Thyroid gland (tissue), 4 donors: Measurements from ENCODE around the gene NAT8L. TPM values are rescaled to one million over a fixed set of nuclear protein-coding genes. Genes with fewer than 3 reads are reported as not detected.

ENCODE experiments used
- DNase-seq, 2 donors: peaks; one replicate each; pipeline ENCODE4 v3.0.0-alpha.2; 2019
- H3K27ac ChIP-seq, 3 donors: fragments of 200-600 bp; sonication (generic); 1 replicate in 2 of 3; 2 replicates in 1 of 3; pipeline ENCODE4 v1.5.1; 2016 to 2019; ENCODE audit warnings: mild to moderate bottlenecking in 1 of 3, moderate library complexity in 1 of 3
- H3K27me3 ChIP-seq: fragments of 200-600 bp; sonication (generic); one replicate; pipeline ENCODE4 v1.5.1; 2019
- H3K36me3 ChIP-seq, 2 donors: fragments of 200-600 bp; sonication (generic); one replicate each; pipeline ENCODE4 v1.5.1; 2016 to 2019
- H3K4me1 ChIP-seq, 2 donors: fragments of 200-600 bp; sonication (generic); one replicate each; pipeline ENCODE4 v1.5.1; 2017 to 2019
- H3K4me3 ChIP-seq, 3 donors: fragments of 200-600 bp; sonication (generic); replicated peaks in 1 of 3; 1 replicate in 2 of 3; 2 replicates in 1 of 3; pipeline ENCODE4 v1.5.1; 2016; ENCODE audit warnings: mild to moderate bottlenecking in 1 of 3
- H3K9me3 ChIP-seq: fragments of 200-600 bp; sonication (generic); one replicate; pipeline ENCODE4 v1.5.1; 2017
- POLR2A ChIP-seq, 2 donors: fragments of 450-650 bp; IDR thresholded peaks; one replicate each; pipeline ENCODE4 v1.6.1; 2017; ENCODE audit warnings: antibody characterized with exemption in 2 of 2, mild to moderate bottlenecking in 2 of 2, moderate library complexity in 1 of 2
- WGBS, 2 donors: methylation state at CpG; one replicate each; pipeline ENCODE4 v1.1.5; 2017; 5-methylcytosine and 5-hydroxymethylcytosine counted together
- intact Hi-C: fragments of 100-400 bp; cut with DNase I; formaldehyde crosslinking; loops from one replicate; pipeline ENCODE4 v1.15.1; 2023
- total RNA-seq, 4 donors: library from RNA; depleted of rRNA; stranded (reverse); fragments of >200 nt; gene quantifications; one replicate each; pipeline ENCODE4 v1.2.3, GENCODE V29; 2016
- TF ChIP-seq, protein P1 (sequence below), 6 experiments: fragments of 200-600 bp in 3 of 6; fragments of 450-650 bp in 3 of 6; sonication (generic) in 3 of 6; IDR thresholded peaks; one replicate each; pipeline ENCODE4 v1.5.1; 2016 to 2019; ENCODE audit warnings: antibody characterized with exemption in 6 of 6, mild to moderate bottlenecking in 2 of 6, inconsistent platforms in 1 of 6, moderate library complexity in 1 of 6

Gene NAT8L
- total RNA-seq, 4 donors from 2014 or later = 1.3 to 1.8 (median 1.5) TPM

DNA sequence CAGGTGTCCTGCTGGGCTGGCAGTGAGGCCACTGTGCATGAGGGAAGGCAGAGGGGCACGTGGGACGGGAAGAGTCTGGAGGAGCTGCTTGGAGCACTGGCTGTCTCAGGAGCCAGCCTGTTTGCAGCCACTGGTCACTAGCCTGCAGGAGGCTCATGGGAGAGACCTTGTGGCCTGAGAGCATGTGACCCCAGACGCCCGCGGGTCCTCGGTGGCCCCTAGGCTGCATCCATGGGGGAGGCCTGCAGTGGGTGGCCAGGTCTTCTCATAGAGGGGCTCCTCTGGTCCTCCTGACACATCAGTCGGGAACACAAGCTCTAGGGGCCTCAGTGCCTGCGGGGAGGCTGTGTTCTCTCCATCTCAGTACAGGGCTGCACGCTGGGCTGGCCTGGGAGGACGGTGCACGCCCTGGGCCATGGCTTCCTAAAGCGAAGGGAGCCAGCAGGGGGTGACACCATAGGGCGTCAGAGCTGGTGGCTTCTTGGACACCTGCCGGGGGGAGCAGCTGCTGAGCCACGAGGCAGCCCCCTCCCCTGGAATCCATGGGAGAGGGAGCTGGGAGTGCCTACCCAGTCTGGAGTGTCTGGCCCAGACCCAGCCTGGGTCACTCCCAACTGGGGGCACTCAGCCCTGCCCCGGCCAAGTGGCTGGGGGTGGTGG, 12.3 kb downstream of the NAT8L start:
- Histone ChIP-seq H3K36me3 (no peaks in the 10 kb centered on the region), H3K9me3 (no peaks in the 10 kb centered on the region), H3K27me3 (no peaks in the 10 kb centered on the region), H3K27ac (peak overlapping the region; percentile 10 to 62 (median 45)), H3K4me1 (peaks cover 13 to 17% of the 10 kb centered on the region in 2 donors), H3K4me3 (no peak overlapping the region)
- 80% methylated on average over 6 of the region's 16 CpGs; no CpG with 5 or more reads in 1 of the 2 donors for WGBS, 2 donors
- DNase-seq = peak; percentile 71 to 78
- no peak for TF ChIP-seq POLR2A (IDR thresholded peaks at IDR 0.05)
- TF ChIP-seq, protein P1, sequence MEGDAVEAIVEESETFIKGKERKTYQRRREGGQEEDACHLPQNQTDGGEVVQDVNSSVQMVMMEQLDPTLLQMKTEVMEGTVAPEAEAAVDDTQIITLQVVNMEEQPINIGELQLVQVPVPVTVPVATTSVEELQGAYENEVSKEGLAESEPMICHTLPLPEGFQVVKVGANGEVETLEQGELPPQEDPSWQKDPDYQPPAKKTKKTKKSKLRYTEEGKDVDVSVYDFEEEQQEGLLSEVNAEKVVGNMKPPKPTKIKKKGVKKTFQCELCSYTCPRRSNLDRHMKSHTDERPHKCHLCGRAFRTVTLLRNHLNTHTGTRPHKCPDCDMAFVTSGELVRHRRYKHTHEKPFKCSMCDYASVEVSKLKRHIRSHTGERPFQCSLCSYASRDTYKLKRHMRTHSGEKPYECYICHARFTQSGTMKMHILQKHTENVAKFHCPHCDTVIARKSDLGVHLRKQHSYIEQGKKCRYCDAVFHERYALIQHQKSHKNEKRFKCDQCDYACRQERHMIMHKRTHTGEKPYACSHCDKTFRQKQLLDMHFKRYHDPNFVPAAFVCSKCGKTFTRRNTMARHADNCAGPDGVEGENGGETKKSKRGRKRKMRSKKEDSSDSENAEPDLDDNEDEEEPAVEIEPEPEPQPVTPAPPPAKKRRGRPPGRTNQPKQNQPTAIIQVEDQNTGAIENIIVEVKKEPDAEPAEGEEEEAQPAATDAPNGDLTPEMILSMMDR (IDR thresholded peaks at IDR 0.05) = no peak
- intact Hi-C loops = no loop called here

DNA sequence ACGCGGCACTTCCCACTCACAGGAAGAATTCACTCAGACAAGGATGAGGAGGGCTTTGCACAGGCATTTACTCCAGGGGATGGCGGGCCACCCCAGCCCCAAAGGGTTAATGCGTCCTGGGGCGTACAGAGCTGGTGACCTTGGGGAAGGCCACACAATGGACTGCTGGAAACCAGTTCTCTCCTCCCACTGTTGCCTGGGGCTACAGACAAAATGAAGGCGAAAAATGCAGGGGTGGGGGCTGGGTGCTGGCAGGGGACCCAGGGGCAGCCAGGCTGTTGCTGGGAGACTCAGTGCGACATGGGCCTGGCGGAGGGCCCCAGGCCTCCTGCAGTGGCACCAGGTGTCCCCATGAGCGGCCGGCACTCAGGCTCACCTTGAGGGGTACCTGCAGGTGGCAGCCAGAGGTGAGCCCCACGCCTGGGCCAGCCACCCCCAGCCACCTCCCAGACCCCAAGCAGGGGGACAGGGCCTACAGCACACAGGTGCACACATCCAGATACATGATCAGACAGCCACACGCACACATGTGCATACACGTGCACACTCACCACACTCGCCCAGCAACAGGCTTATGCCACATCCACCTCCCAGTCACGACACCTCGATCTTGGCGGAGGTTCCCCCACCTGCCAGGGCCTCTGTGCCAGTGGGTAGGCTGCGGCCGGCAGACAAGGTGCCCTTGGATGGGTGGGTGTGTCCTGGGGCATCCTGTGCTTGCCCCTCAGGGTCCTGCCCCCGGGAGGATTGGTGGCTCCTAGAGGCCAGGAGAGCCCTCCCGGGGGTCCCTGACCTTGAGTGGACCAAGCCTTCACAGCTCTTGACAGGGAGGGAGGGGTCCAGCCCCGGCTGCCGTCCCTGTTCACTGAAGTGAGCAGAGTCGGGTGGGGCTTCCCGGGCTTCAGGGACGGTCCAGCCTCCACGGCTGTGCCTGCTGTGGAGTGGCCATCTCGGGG, 13.1 kb downstream of the NAT8L start:
- Histone ChIP-seq H3K27ac (peak overlapping the region; percentile 10 to 62 (median 45)), H3K4me3 (no peak overlapping the region), H3K27me3 (no peaks in the 10 kb centered on the region), H3K4me1 (peaks cover 13 to 17% of the 10 kb centered on the region in 2 donors), H3K36me3 (no peaks in the 10 kb centered on the region), H3K9me3 (no peaks in the 10 kb centered on the region)
- peak; percentile 72 to 75 for DNase-seq
- intact Hi-C loops = no loop called here
- 34 to 51% methylated on average over 11 to 19 of the region's 28 CpGs for WGBS, 2 donors
- TF ChIP-seq, protein P1 (IDR thresholded peaks at IDR 0.05) = no peak
- TF ChIP-seq POLR2A (IDR thresholded peaks at IDR 0.05) = no peak

- no peaks in the 10 kb centered on the region for H3K36me3 ChIP-seq
- peaks cover 13 to 17% of the 10 kb centered on the region in 2 donors for H3K4me1 ChIP-seq
- 78 to 80% methylated on average over 12 to 18 of the region's 20 CpGs for WGBS, 2 donors
- no peak overlapping the region for H3K27ac ChIP-seq
- H3K4me3 ChIP-seq = no peak overlapping the region
- DNase-seq = no peak
- intact Hi-C loops = no loop called here
- no peak for TF ChIP-seq POLR2A (IDR thresholded peaks at IDR 0.05)
- TF ChIP-seq, protein P1 (IDR thresholded peaks at IDR 0.05) = no peak
- H3K9me3 ChIP-seq = no peaks in the 10 kb centered on the region
- H3K27me3 ChIP-seq = no peaks in the 10 kb centered on the region
These were observed 14.1 kb downstream of the NAT8L start for GRCh38 chr4:2072971-2073807.

DNA sequence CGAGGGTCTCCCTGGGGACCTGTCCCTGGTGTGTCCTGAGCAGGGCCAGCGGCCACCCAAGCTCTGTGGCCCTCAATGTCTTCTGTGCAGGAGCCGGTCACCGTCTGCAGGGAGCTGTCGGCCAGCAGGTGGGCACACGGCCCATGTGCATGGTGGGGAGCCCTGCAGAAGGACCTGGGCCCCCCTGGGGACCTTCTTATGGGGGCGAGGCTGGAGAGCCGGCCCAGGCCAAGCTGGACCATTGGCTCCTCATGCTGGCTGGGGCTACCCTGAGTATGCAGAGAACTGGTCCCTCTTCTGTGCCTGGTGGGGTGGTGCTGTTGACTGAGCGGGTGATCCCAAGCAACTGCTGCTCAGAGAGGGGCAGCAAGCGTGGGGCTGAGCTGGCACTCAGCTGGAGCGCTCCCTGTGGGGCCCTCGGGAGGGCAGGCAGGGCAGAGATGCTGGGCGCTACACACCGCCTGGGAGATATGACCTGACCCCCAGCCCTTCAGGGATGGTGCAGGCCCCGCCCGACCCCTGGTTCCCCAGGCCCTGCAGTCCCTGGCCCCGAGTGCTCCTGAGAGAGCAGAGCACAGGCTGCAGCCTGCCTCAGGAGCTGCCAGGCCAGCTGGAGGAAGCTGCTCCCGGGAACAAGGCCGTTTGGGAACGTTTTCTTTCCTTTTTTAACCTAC, 14.8 kb downstream of the NAT8L start:
- no peaks in the 10 kb centered on the region for H3K36me3 ChIP-seq
- no peak overlapping the region for H3K27ac ChIP-seq
- 84 to 89% methylated on average over 8 to 12 of the region's 20 CpGs for WGBS, 2 donors
- no peak for DNase-seq
- H3K4me1 ChIP-seq = peaks cover 13 to 17% of the 10 kb centered on the region in 2 donors
- H3K27me3 ChIP-seq = no peaks in the 10 kb centered on the region
- H3K4me3 ChIP-seq = no peak overlapping the region
- no peak for TF ChIP-seq POLR2A (IDR thresholded peaks at IDR 0.05)
- TF ChIP-seq, protein P1 (IDR thresholded peaks at IDR 0.05) = no peak
- no peaks in the 10 kb centered on the region for H3K9me3 ChIP-seq
- intact Hi-C loops = no loop called here
